BE2C (cell line): ENCODE results near the gene ABCA6.

ENCODE experiments used
- DNase-seq: peaks from one replicate; pipeline ENCODE4 v3.0.0-alpha.2; 2020
- H3K27me3 ChIP-seq: fragments of 250-450 bp; sonication (Bioruptor Pico); 2 replicates; pipeline ENCODE4 v1.5.1; 2020; ENCODE audit warnings: mild to moderate bottlenecking
- H3K36me3 ChIP-seq: fragments of 250-450 bp; sonication (Bioruptor Pico); 2 replicates; pipeline ENCODE4 v1.5.1; 2020; ENCODE audit warnings: mild to moderate bottlenecking
- H3K4me1 ChIP-seq: fragments of 250-450 bp; sonication (Bioruptor Pico); 2 replicates; pipeline ENCODE4 v1.5.1; 2020
- H3K4me3 ChIP-seq: 2 replicates; pipeline ENCODE4 v1.5.1; 2011; ENCODE audit warnings: low read depth, low read length
- H3K9me3 ChIP-seq: fragments of 250-450 bp; sonication (Bioruptor Pico); 2 replicates; pipeline ENCODE4 v1.5.1; 2020
- CTCF ChIP-seq: IDR thresholded peaks from 2 replicates; pipeline ENCODE4 v1.5.1; 2012; ENCODE audit warnings: mild to moderate bottlenecking, low read depth, low read length

ABCA6 gene

GRCh38 chr17:69093279-69093789 is 48.4 kb downstream of the ABCA6 start:
- no peak for DNase-seq

GRCh38 chr17:69090365-69090764 is 51.3 kb downstream of the ABCA6 start:
- no peak for TF ChIP-seq CTCF
- Histone ChIP-seq H3K4me3 (no peak overlapping the region), H3K9me3 (no peaks in the 10 kb centered on the region), H3K4me1 (no peaks in the 10 kb centered on the region), H3K27me3 (no peaks in the 10 kb centered on the region), H3K36me3 (no peaks in the 10 kb centered on the region)
- no peak for DNase-seq

More at GRCh38 chr17:69093279-69093789, 48.4 kb downstream of the ABCA6 start:
- Histone ChIP-seq H3K4me1 (no peaks in the 10 kb centered on the region), H3K36me3 (no peaks in the 10 kb centered on the region), H3K4me3 (no peak overlapping the region), H3K27me3 (no peaks in the 10 kb centered on the region), H3K9me3 (no peaks in the 10 kb centered on the region)
- no peak for TF ChIP-seq CTCF

GRCh38 chr17:69088643-69089200 is 53.0 kb downstream of the ABCA6 start:
- Histone ChIP-seq H3K27me3 (no peaks in the 10 kb centered on the region), H3K9me3 (no peaks in the 10 kb centered on the region), H3K36me3 (no peaks in the 10 kb centered on the region), H3K4me1 (no peaks in the 10 kb centered on the region), H3K4me3 (no peak overlapping the region)
- TF ChIP-seq CTCF = no peak
- DNase-seq = no peak

- no peak for TF ChIP-seq CTCF
- no peaks in the 10 kb centered on the region for H3K27me3 ChIP-seq
- DNase-seq = no peak
These were observed 55.1 kb downstream of the ABCA6 start for GRCh38 chr17:69086641-69087040.

GRCh38 chr17:69084911-69085310 is 56.8 kb downstream of the ABCA6 start:
- H3K36me3 ChIP-seq = no peaks in the 10 kb centered on the region
- TF ChIP-seq CTCF = peak; percentile 34
- no peak overlapping the region for H3K4me3 ChIP-seq
- DNase-seq = peak; percentile 8
- H3K4me1 ChIP-seq = no peaks in the 10 kb centered on the region
- H3K9me3 ChIP-seq = no peaks in the 10 kb centered on the region
- H3K27me3 ChIP-seq = no peaks in the 10 kb centered on the region

More at GRCh38 chr17:69086641-69087040, 55.1 kb downstream of the ABCA6 start:
- Histone ChIP-seq H3K4me3 (no peak overlapping the region), H3K4me1 (no peaks in the 10 kb centered on the region), H3K36me3 (no peaks in the 10 kb centered on the region), H3K9me3 (no peaks in the 10 kb centered on the region)

- no peak overlapping the region for H3K4me3 ChIP-seq
- H3K27me3 ChIP-seq = no peaks in the 10 kb centered on the region
- no peak for TF ChIP-seq CTCF
- no peaks in the 10 kb centered on the region for H3K36me3 ChIP-seq
- H3K9me3 ChIP-seq = no peaks in the 10 kb centered on the region
- no peak for DNase-seq
- no peaks in the 10 kb centered on the region for H3K4me1 ChIP-seq
These were observed 59.0 kb downstream of the ABCA6 start for GRCh38 chr17:69082696-69083095.
